ENCODE measurements around the gene UGT1A9. TPM values are rescaled to one million over a fixed set of nuclear protein-coding genes. Genes with fewer than 3 reads are reported as not detected.

Gene UGT1A9
- total and polyA plus RNA-seq, 2 donors (not counting 1 experiment from before 2014, with no cell fraction given) = not detected

DNA sequence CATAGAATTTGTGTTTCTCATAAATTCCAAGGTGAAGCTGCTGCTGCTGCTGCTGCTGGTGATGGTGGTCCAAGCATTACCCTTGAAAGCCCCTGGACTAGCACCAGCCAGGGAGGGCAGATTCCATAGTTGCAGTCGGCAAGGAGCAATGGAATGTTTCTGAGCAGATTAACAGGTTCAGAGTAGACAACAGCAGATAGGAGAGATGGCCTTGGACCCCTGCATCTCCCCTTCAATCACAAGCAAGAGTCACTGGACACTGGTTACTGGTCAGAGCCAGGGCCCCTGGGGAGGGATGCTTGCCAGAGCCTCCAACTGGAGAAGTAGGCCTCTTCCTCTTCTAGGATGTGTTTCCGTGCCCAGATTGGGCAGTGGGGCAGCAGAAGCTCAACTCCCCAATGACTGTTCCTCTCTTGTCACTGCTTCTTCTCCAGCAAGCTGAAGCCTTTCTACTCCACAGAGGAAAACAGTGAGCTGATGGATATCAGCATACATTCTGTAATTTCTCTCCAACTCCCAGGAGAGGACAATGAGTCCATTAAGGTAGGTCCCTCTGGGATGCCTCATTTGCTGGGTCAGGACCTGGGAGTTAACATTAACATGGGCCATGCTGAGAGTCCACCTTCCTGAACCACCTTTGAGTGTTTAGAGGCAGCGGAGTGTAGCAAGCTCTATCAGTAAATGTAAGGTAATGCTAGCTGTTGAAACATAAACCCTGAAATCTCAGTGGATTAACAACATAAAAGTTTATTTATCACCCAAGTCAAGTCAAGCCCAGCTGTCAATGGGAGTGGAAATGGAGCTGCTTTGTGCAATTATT, 141.7 kb downstream of the UGT1A9 start:
- H3K27ac ChIP-seq (ENCODE audit: insufficient read depth, low read length) = no peak overlapping the region
- no peaks in the 10 kb centered on the region for H3K9me3 ChIP-seq (ENCODE audit: control insufficient read depth, insufficient read depth, low read depth, low read length)
- no peak overlapping the region for H3K4me2 ChIP-seq (ENCODE audit: extremely low read depth, insufficient read depth, low read length)
- H2AFZ ChIP-seq (ENCODE audit: low read length) = no peak overlapping the region
- no peak overlapping the region for H3K9ac ChIP-seq (ENCODE audit: insufficient read depth, low read length)
- H4K20me1 ChIP-seq (ENCODE audit: control insufficient read depth, extremely low read depth, insufficient read depth, low read length) = no peaks in the 10 kb centered on the region
- no peaks in the 10 kb centered on the region for H3K36me3 ChIP-seq (ENCODE audit: control insufficient read depth, insufficient read depth, low read length)
- no peaks in the 10 kb centered on the region for H3K4me1 ChIP-seq (ENCODE audit: control insufficient read depth, extremely low read depth, insufficient read depth, low read length)
- no peak for DNase-seq (ENCODE audit: low read depth in 2 of 2)
- H3K27me3 ChIP-seq (ENCODE audit: control insufficient read depth, insufficient read depth, low read length) = no peaks in the 10 kb centered on the region
- no peaks in the 10 kb centered on the region for H3K79me2 ChIP-seq (ENCODE audit: control insufficient read depth, insufficient read depth, low read length)
- TF ChIP-seq CTCF (conservative IDR thresholded peaks at IDR 0.05 in 1 of 2, IDR thresholded peaks at IDR 0.05 in 1 of 2; ENCODE audit: low read depth in 1 of 2, low read length in 2 of 2) (no peak), EZH2 (IDR thresholded peaks at IDR 0.05; ENCODE audit: low read length, missing control alignments) (no peak)
- no peak overlapping the region for H3K4me3 ChIP-seq (replicated peaks in 1 of 4; ENCODE audit: control extremely low read depth in 1 of 4, insufficient read depth in 1 of 4, low read depth in 3 of 4, low read length in 4 of 4)

DNA sequence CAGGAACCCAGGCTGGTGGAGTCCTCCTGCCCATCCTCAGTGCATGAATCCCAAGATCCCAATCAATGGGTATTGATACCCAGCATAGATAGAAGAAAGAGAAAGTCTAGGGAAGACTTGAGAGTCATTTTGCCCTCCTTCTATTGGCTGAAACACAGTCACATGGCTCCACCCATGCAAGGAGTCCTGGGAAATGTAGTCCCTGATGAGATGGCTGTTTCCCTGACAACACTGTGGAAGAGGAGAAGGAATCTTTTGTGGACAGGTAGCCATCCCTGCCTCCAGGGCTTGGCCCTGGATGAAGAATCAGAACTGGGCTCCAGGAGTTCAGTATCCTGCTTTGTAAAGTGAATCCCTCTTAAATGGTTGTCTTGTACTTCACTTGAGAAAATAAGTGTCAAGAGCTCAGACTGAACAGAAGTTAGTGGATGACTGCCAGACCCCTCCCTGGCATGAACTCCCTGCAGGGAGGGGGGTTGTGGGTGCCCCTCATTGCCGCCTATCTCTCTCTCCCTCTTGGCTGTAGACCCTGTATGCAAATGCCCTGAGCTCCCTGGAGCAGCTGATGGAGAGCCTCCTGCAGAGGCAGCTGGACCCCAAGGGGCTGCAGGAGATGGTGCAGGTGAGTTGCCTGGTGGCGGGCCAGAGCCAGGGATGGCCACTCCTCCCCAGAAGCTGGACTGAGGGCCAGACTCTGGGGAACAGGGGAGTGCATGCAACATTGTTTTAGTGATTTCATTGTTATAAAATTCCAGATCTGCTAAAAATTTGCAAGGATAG, 142.5 kb downstream of the UGT1A9 start:
- no peaks in the 10 kb centered on the region for H3K36me3 ChIP-seq (ENCODE audit: control insufficient read depth, insufficient read depth, low read length)
- no peak overlapping the region for H2AFZ ChIP-seq (ENCODE audit: low read length)
- TF ChIP-seq EZH2 (IDR thresholded peaks at IDR 0.05; ENCODE audit: low read length, missing control alignments) (no peak), CTCF (conservative IDR thresholded peaks at IDR 0.05 in 1 of 2, IDR thresholded peaks at IDR 0.05 in 1 of 2; ENCODE audit: low read depth in 1 of 2, low read length in 2 of 2) (no peak)
- no peaks in the 10 kb centered on the region for H3K4me1 ChIP-seq (ENCODE audit: control insufficient read depth, extremely low read depth, insufficient read depth, low read length)
- H3K79me2 ChIP-seq (ENCODE audit: control insufficient read depth, insufficient read depth, low read length) = no peaks in the 10 kb centered on the region
- no peak overlapping the region for H3K27ac ChIP-seq (ENCODE audit: insufficient read depth, low read length)
- no peak overlapping the region for H3K4me3 ChIP-seq (replicated peaks in 1 of 4; ENCODE audit: control extremely low read depth in 1 of 4, insufficient read depth in 1 of 4, low read depth in 3 of 4, low read length in 4 of 4)
- H3K4me2 ChIP-seq (ENCODE audit: extremely low read depth, insufficient read depth, low read length) = no peak overlapping the region
- H3K27me3 ChIP-seq (ENCODE audit: control insufficient read depth, insufficient read depth, low read length) = no peaks in the 10 kb centered on the region
- H3K9ac ChIP-seq (ENCODE audit: insufficient read depth, low read length) = no peak overlapping the region
- no peak for DNase-seq (ENCODE audit: low read depth in 2 of 2)
- H3K9me3 ChIP-seq (ENCODE audit: control insufficient read depth, insufficient read depth, low read depth, low read length) = no peaks in the 10 kb centered on the region
- H4K20me1 ChIP-seq (ENCODE audit: control insufficient read depth, extremely low read depth, insufficient read depth, low read length) = no peaks in the 10 kb centered on the region

GRCh38 chr2:233815861-233816260, 144.2 kb downstream of the UGT1A9 start:
- Histone ChIP-seq H3K4me2 (ENCODE audit: extremely low read depth, insufficient read depth, low read length) (no peak overlapping the region), H4K20me1 (ENCODE audit: control insufficient read depth, extremely low read depth, insufficient read depth, low read length) (no peaks in the 10 kb centered on the region), H3K36me3 (ENCODE audit: control insufficient read depth, insufficient read depth, low read length) (no peaks in the 10 kb centered on the region), H3K4me3 (replicated peaks in 1 of 4; ENCODE audit: control extremely low read depth in 1 of 4, insufficient read depth in 1 of 4, low read depth in 3 of 4, low read length in 4 of 4) (no peak overlapping the region), H3K4me1 (ENCODE audit: control insufficient read depth, extremely low read depth, insufficient read depth, low read length) (no peaks in the 10 kb centered on the region), H3K9ac (ENCODE audit: insufficient read depth, low read length) (no peak overlapping the region), H3K79me2 (ENCODE audit: control insufficient read depth, insufficient read depth, low read length) (no peaks in the 10 kb centered on the region), H2AFZ (ENCODE audit: low read length) (no peak overlapping the region), H3K27me3 (ENCODE audit: control insufficient read depth, insufficient read depth, low read length) (no peaks in the 10 kb centered on the region), H3K9me3 (ENCODE audit: control insufficient read depth, insufficient read depth, low read depth, low read length) (no peaks in the 10 kb centered on the region), H3K27ac (ENCODE audit: insufficient read depth, low read length) (no peak overlapping the region)
- DNase-seq (ENCODE audit: low read depth in 2 of 2) = peak in 1 of 2 donors; percentile 38
- no peak for TF ChIP-seq CTCF (conservative IDR thresholded peaks at IDR 0.05 in 1 of 2, IDR thresholded peaks at IDR 0.05 in 1 of 2; ENCODE audit: low read depth in 1 of 2, low read length in 2 of 2)
- TF ChIP-seq EZH2 (IDR thresholded peaks at IDR 0.05; ENCODE audit: low read length, missing control alignments) = no peak

Data from fibroblast of lung (primary cell).